NCI-H2029 treated with DMSO at 0.1 percent for 48 hours (cell line): ENCODE measurements around the gene GIPC3.
"Not testable (repeated sequence)": the region's sequence is repeated elsewhere in the genome, so short reads cannot be mapped to it uniquely, and the experiment has no call there.

ENCODE experiments used
- DNase-seq: peaks from one replicate; lab custom pipeline; 2025; lab: John Stamatoyannopoulos, UW

Gene GIPC3

DNA sequence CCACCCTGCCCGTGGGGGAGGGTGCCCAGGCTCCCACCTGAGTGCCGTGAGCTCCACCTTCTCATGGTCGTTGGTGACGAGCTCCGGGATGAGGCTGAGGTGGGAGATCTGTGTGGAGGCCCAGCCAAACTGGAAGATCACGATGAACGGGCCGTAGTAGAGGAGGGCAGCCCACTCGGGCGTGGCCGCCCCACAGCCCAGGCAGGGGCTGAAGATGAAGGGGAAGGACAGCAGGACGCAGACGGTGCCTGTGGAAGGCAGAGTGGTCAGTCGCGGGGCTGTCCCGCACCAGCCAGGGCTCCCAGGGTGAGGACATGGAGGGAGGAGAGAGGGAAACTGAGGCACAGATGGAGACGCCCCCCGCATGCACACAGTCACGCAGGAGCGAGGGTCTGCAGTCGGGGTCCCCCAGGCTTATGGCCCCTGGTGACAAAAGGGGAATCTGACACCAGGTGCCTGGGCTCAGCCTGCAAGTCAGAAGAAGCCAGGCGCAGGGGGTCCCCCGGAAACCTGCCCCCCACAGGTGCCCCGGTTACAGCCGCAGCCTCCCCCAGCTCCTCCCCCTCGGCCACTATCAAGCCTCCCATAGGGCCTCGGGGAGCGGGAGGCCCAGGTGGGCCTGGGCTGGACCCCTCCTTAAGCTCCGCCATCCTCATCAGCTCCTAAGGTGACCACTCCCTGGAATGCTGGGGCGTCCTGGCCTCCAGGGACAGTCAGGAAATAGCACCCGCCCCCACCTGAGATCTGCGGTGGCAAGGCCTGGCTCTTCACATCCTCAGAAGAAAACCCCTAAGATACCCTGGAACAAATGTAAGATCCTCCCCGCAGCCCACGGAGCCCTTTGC, 34.1 kb upstream of the GIPC3 start:
- no peak for DNase-seq

GRCh38 chr19:3551792-3552095, 33.5 kb upstream of the GIPC3 start:
- DNase-seq = no peak

DNA sequence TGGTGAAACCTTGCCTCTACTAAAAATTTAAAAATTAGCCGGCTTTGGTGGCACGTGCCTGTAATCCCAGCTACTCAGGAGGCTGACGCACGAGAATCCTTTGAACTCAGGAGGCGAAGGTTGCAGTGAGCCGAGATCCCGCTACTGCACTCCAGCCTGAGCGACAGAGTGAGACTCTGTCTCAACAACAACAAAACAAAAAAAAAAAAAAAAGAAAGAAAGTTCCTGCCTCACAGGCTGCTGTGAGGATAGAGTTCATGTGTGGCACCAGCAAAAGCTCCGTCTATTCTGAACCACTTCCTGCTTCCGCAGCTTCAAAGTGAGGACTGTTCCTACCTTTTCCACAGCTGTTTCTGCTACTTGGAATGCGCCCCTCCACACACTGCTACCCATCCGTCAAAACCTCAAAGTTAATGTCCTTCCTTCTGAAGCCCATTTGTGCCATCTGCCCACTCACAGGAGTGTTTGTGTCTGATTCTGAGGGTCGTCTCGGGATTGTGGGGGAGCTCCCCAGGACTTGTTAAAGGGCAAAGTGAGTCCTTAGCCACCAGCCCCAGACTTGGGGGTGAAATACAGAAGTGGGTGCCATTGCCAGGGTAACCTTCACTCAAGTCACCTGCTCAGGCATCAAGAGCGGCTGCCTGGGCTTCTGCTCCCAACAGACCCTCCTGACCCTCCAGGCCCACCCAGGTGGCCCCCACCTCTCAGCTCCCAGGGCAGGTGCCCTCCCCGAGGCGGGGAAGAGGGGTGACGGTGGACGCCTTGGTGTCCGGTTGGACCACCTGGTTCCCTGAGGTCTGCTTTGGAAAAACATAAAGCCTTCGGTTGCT, 30.8 kb upstream of the GIPC3 start:
- DNase-seq = no peak

GRCh38 chr19:3555653-3556422, 29.4 kb upstream of the GIPC3 start:
- DNase-seq = no peak

DNA sequence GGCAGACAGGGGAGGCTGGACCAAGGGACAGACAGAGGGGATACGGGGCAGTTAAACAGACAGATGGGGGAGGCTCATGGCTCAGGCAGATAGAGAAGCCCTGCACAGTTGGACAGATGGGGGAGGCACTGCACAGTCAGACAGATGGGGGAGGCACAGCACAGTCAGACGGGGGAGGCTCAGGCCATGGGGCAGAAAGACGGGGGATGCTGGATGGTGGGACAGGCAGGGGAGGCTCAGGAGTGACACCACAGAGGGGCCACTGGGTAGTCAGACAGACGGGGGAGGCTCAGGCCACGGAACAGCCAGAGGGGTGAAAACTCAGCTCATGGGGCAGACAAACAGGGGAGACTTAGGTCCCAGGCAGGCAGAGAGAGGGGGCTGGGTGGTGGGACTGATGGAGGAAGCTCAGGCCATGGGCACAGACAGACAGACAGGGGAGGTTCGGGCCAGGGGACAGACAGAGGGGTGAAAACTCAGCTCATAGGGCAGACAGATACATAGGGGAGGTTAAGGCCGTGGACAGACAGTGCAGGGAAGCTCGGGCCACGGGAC, 28.8 kb upstream of the GIPC3 start:
- DNase-seq = no peak

- no peak for DNase-seq
Measured at GRCh38 chr19:3556978-3557460, 28.3 kb upstream of the GIPC3 start.

DNA sequence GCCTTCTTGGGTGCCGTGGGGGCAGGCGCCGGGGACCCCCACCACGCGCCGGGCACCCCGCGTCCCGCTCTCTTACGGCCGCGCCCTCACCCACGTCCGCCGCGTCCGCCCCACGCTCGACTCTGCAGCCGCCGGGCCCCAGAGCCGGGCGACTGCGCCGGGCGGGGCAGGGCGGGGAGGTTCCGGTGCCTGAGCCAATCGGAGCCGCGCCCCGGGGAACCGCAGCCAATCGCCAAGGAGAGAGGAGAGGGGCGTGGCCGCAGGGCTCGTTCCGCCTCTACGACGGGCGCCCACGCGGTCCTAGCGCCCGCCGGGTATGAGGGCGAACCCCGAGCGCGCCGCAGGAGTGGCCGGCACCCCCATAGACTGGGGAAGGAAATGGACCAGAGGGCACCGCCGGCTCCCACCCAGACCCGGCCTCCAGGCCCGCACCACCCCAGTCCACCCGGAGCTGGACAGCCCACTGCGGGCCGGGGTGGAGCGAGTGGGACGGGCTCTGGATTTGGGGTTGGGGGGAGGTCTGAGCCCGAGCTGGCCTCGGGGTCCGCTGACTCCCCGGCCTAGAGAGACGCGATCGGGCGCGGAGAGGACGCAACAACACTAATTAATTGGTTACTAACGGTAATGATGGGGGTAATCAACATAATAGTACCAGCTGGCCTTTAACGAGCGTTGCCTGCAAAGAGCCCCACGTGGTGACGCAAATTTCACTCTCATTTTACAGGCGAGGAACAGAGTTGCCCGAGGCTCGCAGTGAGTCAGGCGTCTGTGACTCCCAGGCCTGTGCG, 27.6 kb upstream of the GIPC3 start, which contains the start of gene MFSD12:
MFSD12 (minus strand) TSS at position 126 of the 788 bp plus-strand sequence. CDS start 183 bp downstream, outside the sequence.
- peak; percentile 66 for DNase-seq

GRCh38 chr19:3563709-3564524, 21.4 kb upstream of the GIPC3 start:
- DNase-seq = no peak

DNA sequence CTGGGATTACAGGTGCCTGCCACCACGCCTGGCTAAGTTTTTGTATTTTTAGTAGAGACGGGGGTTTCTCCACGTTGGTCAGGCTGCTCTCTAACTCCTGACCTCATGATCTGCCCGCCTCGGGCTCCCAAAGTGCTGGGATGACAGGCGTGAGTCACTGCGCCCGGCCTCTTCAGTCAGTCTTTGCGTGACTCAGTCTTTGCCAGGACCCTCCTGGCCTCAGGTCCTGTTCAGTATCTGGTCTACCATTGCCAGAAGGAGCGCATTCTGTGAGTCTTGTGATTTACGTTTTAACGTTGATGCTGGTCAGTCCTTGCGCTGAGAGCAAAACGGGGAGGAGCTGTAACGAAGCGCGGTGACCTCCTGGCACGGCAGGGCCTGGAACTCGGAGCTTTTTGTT, 20.1 kb upstream of the GIPC3 start:
- DNase-seq = no peak

- not testable (repeated sequence) for DNase-seq
Measured at GRCh38 chr19:3570042-3570441, 15.2 kb upstream of the GIPC3 start.

- DNase-seq = no peak
Measured at GRCh38 chr19:3570606-3571011, 14.7 kb upstream of the GIPC3 start.

DNA sequence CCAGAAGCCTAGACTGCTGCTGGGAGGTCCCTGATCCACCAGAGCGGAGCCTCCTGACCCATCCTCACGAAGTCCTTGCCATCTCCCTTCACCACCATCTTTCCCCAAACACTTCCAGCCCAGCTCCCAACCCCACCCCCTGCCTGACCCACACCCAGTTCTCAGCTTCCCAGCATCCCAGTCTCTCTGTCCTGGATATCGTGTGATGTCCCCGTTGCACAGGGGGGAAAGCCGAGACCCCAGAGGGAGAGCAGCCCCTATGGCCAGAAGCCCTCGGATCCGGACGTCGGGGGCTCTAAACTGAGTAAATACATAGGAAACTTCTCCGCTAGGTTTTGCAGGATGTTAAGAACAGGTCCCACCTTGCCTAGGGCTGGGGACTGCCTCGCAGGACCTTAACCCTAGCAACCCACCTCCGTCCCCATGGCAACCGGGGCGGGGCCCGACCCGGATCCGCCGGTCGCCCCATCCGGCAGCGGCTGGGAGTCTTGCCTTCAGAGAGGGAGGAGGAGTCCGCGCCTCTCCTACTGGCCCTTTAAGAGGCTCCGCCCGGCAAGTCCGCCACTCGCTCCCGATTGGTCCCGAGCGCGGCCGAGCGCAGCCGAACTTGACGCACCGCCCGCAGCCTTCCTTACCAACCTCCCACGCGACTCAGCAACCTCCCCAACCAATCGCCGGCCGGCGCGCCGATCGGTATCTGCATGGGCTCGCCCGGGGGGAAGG, 13.0 kb upstream of the GIPC3 start:
- DNase-seq = peak; percentile 93

DNA sequence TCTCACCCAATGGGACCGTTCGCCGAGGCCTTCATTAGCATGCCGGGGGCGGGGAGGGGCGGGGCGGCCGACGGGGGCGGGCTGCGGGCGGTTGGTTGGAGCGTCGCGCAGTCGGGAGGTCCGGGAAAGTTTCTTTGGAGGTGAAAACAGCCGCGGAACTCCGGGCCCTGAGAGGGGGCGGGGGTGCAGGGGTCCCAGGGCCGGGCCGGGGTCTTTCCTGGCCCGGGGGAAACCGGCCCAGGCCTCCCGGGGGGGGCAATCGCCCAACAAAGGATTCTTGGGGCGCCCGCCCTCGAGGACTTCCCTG, 12.5 kb upstream of the GIPC3 start, which contains the start of gene HMG20B:
HMG20B (plus strand) TSS at position 90 of the 307 bp plus-strand sequence. CDS start 366 bp downstream, outside the sequence.
- no peak for DNase-seq

GRCh38 chr19:3573162-3573857, 12.0 kb upstream of the GIPC3 start:
- DNase-seq = no peak

DNA sequence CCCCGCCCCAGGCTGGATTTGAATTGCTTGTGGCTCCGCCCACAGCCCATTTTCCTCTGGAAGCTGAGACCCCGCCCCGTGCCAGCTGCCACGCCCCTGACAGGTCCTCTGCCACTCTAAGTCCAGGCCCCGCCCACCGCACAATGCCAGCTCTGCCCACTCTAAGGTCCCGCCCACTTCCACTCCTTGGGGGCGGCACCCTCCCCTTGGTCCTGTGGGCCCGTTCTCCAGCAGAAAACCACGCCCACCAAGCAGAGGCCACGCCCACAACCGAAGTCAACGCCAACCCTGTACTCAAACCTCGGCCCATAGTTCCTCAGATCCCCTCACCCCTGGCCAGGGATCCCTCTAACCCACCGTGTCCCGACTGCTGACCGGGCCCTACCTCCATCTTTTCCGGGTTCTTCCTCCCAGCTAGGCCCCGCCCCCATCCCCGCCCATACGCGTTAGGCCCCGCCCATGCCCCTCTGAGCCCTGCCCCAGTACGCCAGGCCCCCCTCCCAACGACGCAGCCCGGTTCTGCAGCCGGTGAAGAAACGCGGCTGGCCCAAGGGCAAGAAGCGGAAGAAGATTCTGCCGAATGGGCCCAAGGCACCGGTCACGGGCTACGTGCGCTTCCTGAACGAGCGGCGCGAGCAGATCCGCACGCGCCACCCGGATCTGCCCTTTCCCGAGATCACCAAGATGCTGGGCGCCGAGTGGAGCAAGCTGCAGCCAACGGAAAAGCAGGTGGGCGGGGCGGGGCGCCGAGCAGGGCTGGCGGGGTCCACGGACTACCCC, 11.2 kb upstream of the GIPC3 start:
- peak; percentile 90 for DNase-seq

DNA sequence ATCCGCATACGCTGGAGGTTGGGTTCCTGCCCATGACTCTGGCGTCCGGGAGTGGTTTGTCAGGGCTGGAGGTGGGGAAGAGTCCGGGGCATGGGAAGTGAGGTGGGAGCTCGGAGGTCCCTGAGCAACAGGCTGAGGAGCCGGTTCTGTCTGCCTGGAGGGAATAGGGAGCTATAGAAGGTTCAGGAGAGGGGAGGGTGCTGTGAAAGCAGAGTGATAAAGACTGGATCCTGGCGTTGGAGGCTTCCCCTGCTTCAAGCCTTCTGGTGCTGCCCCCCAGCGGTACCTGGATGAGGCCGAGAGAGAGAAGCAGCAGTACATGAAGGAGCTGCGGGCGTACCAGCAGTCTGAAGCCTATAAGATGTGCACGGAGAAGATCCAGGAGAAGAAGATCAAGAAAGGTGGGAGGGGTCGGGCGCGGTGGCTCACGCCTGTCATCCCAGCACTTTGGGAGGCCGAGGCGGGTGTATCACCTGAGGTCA, 10.0 kb upstream of the GIPC3 start:
- no peak for DNase-seq

DNA sequence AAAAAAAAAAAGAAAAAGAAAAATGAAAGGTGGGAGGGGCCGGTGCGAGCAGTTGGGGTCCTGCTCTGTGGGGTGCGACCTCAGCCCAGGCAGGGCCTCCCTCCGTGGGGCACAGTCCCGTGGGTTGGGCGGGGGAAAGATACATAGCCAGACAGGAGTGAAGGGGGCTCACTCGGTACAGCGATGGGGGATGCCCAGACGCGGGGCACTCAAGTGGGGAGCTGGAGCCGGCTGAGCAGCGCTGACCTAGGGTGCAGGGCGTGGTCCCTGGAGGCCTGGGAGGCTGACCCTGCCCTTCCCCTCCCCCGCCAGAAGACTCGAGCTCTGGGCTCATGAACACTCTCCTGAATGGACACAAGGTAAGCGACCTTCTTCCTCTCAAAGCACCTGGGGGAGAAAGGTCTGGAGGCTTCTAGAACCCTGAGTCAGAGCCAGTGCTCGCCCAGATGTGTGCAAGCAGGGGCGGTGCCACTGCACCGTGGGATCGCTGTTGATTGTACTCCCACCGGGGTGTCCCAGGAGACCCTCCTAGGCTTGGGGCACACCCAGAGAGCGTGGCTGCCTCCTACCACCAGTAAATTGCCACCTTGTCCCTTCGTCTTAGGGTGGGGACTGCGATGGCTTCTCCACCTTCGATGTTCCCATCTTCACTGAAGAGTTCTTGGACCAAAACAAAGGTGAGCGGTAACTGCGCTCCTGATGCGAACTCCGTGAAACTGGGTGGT, 9.2 kb upstream of the GIPC3 start:
- DNase-seq = no peak
